Trophoblast cell (in vitro differentiated cells and primary cell): ENCODE results near the gene AMOT.

Experiments used
- DNase-seq, 2 donors: peaks; one replicate each; pipeline ENCODE4 v3.0.0-alpha.2; 2016
- H2AFZ ChIP-seq: 2 replicates; pipeline ENCODE4 v1.6.1; 2013; ENCODE audit warnings: low read length, moderate library complexity, mild to moderate bottlenecking; ENCODE audit not compliant: insufficient read depth, poor library complexity
- H2AK5ac ChIP-seq: 2 replicates; pipeline ENCODE4 v1.6.1; 2013; ENCODE audit warnings: mild to moderate bottlenecking, low read length
- H2BK120ac ChIP-seq: 2 replicates; pipeline ENCODE4 v1.6.1; 2013; ENCODE audit warnings: low read length, mild to moderate bottlenecking, moderate library complexity; ENCODE audit not compliant: insufficient read depth, poor library complexity
- H2BK12ac ChIP-seq: 2 replicates; pipeline ENCODE4 v1.6.1; 2013; ENCODE audit warnings: mild to moderate bottlenecking, low read length, moderate library complexity
- H2BK5ac ChIP-seq: 2 replicates; pipeline ENCODE4 v1.6.1; 2013; ENCODE audit warnings: low read length, low read depth, moderate library complexity, mild to moderate bottlenecking; ENCODE audit not compliant: poor library complexity
- H3K14ac ChIP-seq: 2 replicates; pipeline ENCODE4 v1.6.1; 2013; ENCODE audit warnings: mild to moderate bottlenecking, low read length
- H3K18ac ChIP-seq: 2 replicates; pipeline ENCODE4 v1.6.1; 2013; ENCODE audit warnings: mild to moderate bottlenecking, low read length
- H3K23ac ChIP-seq: 2 replicates; pipeline ENCODE4 v1.6.1; 2013; ENCODE audit warnings: low read length
- H3K27ac ChIP-seq: 2 replicates; pipeline ENCODE4 v1.5.1; 2013; ENCODE audit warnings: low read depth, mild to moderate bottlenecking, inconsistent platforms, low read length, moderate library complexity
- H3K27me3 ChIP-seq: 2 replicates; pipeline ENCODE4 v1.6.1; 2013; ENCODE audit warnings: inconsistent platforms, mild to moderate bottlenecking, low read length, moderate library complexity; ENCODE audit not compliant: insufficient read depth
- H3K36me3 ChIP-seq, 2 experiments: 1 replicate in 1 of 2; 2 replicates in 1 of 2; pipeline ENCODE4 v1.6.1; 2013; ENCODE audit warnings: low read length in 2 of 2, mild to moderate bottlenecking in 2 of 2, moderate library complexity in 1 of 2; ENCODE audit not compliant: insufficient read depth in 2 of 2, control insufficient read depth in 1 of 2
- H3K4ac ChIP-seq: 2 replicates; pipeline ENCODE4 v1.6.1; 2013; ENCODE audit warnings: low read depth, mild to moderate bottlenecking, low read length, moderate library complexity
- H3K4me1 ChIP-seq, 2 experiments: 1 replicate in 1 of 2; 2 replicates in 1 of 2; pipeline ENCODE4 v1.6.1; 2013; ENCODE audit warnings: low read length in 2 of 2, mild to moderate bottlenecking in 2 of 2, moderate library complexity in 1 of 2; ENCODE audit not compliant: insufficient read depth in 2 of 2, control insufficient read depth in 1 of 2
- H3K4me2 ChIP-seq: 2 replicates; pipeline ENCODE4 v1.6.1; 2013; ENCODE audit warnings: inconsistent platforms, mild to moderate bottlenecking, low read length, moderate library complexity
- H3K4me3 ChIP-seq: 2 replicates; pipeline ENCODE4 v1.5.1; 2013; ENCODE audit warnings: mild to moderate bottlenecking, low read depth, low read length, inconsistent platforms
- H3K79me1 ChIP-seq: one replicate; pipeline ENCODE4 v1.6.1; 2013; ENCODE audit warnings: low read length
- H3K79me2 ChIP-seq: 2 replicates; pipeline ENCODE4 v1.6.1; 2013; ENCODE audit warnings: low read length, mild to moderate bottlenecking; ENCODE audit not compliant: control insufficient read depth, insufficient read depth, poor library complexity
- H3K9ac ChIP-seq: 2 replicates; pipeline ENCODE4 v1.6.1; 2013; ENCODE audit warnings: mild to moderate bottlenecking, low read length
- H3K9me3 ChIP-seq: 2 replicates; pipeline ENCODE4 v1.6.1; 2013; ENCODE audit warnings: low read depth, mild to moderate bottlenecking, control low read depth, inconsistent platforms, low read length; ENCODE audit not compliant: insufficient read depth
- H4K12ac ChIP-seq: 2 replicates; pipeline ENCODE4 v1.6.1; 2013; ENCODE audit warnings: low read depth, mild to moderate bottlenecking, low read length, moderate library complexity
- H4K8ac ChIP-seq: 2 replicates; pipeline ENCODE4 v1.6.1; 2013; ENCODE audit warnings: low read depth, mild to moderate bottlenecking, low read length, moderate library complexity
- H4K91ac ChIP-seq: one replicate; pipeline ENCODE4 v1.6.1; 2013; ENCODE audit warnings: low read depth, mild to moderate bottlenecking, low read length, moderate library complexity
- WGBS: extraction: QIAGEN DNeasy Blood & Tissue Kit; methylation state at CpG from one replicate; pipeline ENCODE4 v1.1.7; 2013; ENCODE audit warnings: missing lambda C conversion rate; ENCODE audit not compliant: insufficient read length, insufficient coverage; ENCODE audit errors: extremely low coverage; 5-methylcytosine and 5-hydroxymethylcytosine counted together

AMOT gene

GRCh38 chrX:112760697-112761096 lies 79.9 kb downstream of the AMOT start:
- no peak overlapping the region for H3K14ac ChIP-seq
- H2BK5ac ChIP-seq = no peak overlapping the region
- H2BK120ac ChIP-seq = no peak overlapping the region
- H3K4me1 ChIP-seq = peaks cover 0 to 2% of the 10 kb centered on the region in 2 experiments
- no peak overlapping the region for H4K91ac ChIP-seq
- no peaks in the 10 kb centered on the region for H3K79me2 ChIP-seq
- H2AK5ac ChIP-seq = no peak overlapping the region
- no peaks in the 10 kb centered on the region for H3K79me1 ChIP-seq
- no peak overlapping the region for H2BK12ac ChIP-seq
- H2AFZ ChIP-seq = no peak overlapping the region
- WGBS = no CpG with 5 or more reads among the region's 2 CpGs
- H3K27ac ChIP-seq = no peak overlapping the region
- no peak for DNase-seq
- H4K12ac ChIP-seq = no peak overlapping the region
- no peak overlapping the region for H3K4me2 ChIP-seq
- no peak overlapping the region for H3K9ac ChIP-seq
- no peak overlapping the region for H3K4ac ChIP-seq
- H3K4me3 ChIP-seq = no peak overlapping the region
- no peaks in the 10 kb centered on the region for H3K9me3 ChIP-seq
- H3K36me3 ChIP-seq = no peaks in the 10 kb centered on the region
- no peak overlapping the region for H4K8ac ChIP-seq
- H3K23ac ChIP-seq = no peak overlapping the region
- no peak overlapping the region for H3K18ac ChIP-seq
- H3K27me3 ChIP-seq = no peaks in the 10 kb centered on the region

- H3K9me3 ChIP-seq = no peaks in the 10 kb centered on the region
- no peak overlapping the region for H3K4me3 ChIP-seq
- no peak overlapping the region for H2BK5ac ChIP-seq
- H2AFZ ChIP-seq = no peak overlapping the region
- H3K36me3 ChIP-seq = no peaks in the 10 kb centered on the region
- H3K79me1 ChIP-seq = no peaks in the 10 kb centered on the region
- WGBS = no CpG with 5 or more reads among the region's 2 CpGs
- no peak overlapping the region for H3K9ac ChIP-seq
- no peaks in the 10 kb centered on the region for H3K27me3 ChIP-seq
- no peak overlapping the region for H4K91ac ChIP-seq
- no peak overlapping the region for H3K4ac ChIP-seq
- no peak for DNase-seq
- no peak overlapping the region for H4K12ac ChIP-seq
- H3K79me2 ChIP-seq = no peaks in the 10 kb centered on the region
- no peak overlapping the region for H2BK120ac ChIP-seq
- no peak overlapping the region for H2AK5ac ChIP-seq
- no peak overlapping the region for H4K8ac ChIP-seq
- no peak overlapping the region for H3K23ac ChIP-seq
- H3K14ac ChIP-seq = no peak overlapping the region
- no peak overlapping the region for H3K27ac ChIP-seq
- no peak overlapping the region for H2BK12ac ChIP-seq
- no peak overlapping the region for H3K4me2 ChIP-seq
- H3K4me1 ChIP-seq = peaks cover 0 to 2% of the 10 kb centered on the region in 2 experiments
- no peak overlapping the region for H3K18ac ChIP-seq
Observed at GRCh38 chrX:112759966-112760365, 80.7 kb downstream of the AMOT start.

DNA sequence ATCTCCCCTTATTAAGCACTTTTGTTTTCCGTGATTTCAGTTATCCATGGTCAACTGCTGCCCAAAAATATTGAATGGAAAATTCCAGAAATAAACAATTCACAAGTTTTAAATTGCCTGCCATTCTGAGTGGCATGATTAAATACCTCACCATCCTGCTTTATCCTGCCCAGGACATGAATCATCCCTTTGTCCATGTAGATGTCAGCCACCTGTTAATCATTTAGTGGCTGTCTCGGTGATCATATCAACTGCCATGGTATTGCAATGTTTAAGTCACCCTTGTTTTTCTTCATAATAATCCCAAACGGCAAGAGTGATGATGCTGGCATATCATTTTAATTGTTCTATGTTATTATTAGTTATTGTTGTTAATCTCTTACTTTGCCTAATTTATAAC lies 81.1 kb downstream of the AMOT start:
- no peaks in the 10 kb centered on the region for H3K79me1 ChIP-seq
- no peak overlapping the region for H3K23ac ChIP-seq
- H4K8ac ChIP-seq = no peak overlapping the region
- no peak overlapping the region for H3K4me3 ChIP-seq
- no peak overlapping the region for H3K27ac ChIP-seq
- H2BK5ac ChIP-seq = no peak overlapping the region
- H2BK12ac ChIP-seq = no peak overlapping the region
- no peak overlapping the region for H2AFZ ChIP-seq
- DNase-seq = no peak
- no peak overlapping the region for H2BK120ac ChIP-seq
- no peak overlapping the region for H3K18ac ChIP-seq
- no peak overlapping the region for H3K4ac ChIP-seq
- no peak overlapping the region for H4K12ac ChIP-seq
- H3K9me3 ChIP-seq = no peaks in the 10 kb centered on the region
- H3K9ac ChIP-seq = no peak overlapping the region
- peaks cover 0 to 2% of the 10 kb centered on the region in 2 experiments for H3K4me1 ChIP-seq
- no peaks in the 10 kb centered on the region for H3K27me3 ChIP-seq
- H3K14ac ChIP-seq = no peak overlapping the region
- no CpG with 5 or more reads among the region's 3 CpGs for WGBS
- H4K91ac ChIP-seq = no peak overlapping the region
- no peaks in the 10 kb centered on the region for H3K79me2 ChIP-seq
- H2AK5ac ChIP-seq = no peak overlapping the region
- H3K36me3 ChIP-seq = no peaks in the 10 kb centered on the region
- H3K4me2 ChIP-seq = no peak overlapping the region

DNA sequence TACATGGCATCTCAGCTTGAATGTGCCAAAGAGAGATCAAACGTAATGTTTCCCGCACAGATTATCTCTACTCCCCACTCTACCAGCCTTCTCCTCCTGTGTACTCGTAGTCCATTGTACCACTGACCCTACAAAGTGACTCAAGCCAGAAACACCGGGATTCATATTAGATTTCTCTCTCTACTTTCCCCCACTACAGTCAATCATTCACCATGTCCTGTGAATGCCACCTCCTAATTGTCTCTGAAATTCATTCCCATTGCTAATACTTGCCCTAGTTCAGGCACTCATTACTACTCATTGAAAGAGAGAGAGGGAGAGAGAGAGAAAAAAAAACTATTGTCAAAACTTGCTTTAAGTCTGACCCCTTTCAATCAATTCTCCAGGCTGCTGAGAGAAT lies 82.7 kb downstream of the AMOT start:
- H2AFZ ChIP-seq = no peak overlapping the region
- H3K9me3 ChIP-seq = no peaks in the 10 kb centered on the region
- no peaks in the 10 kb centered on the region for H3K27me3 ChIP-seq
- no peak overlapping the region for H2AK5ac ChIP-seq
- H3K36me3 ChIP-seq = no peaks in the 10 kb centered on the region
- no peak overlapping the region for H3K4me2 ChIP-seq
- H2BK12ac ChIP-seq = no peak overlapping the region
- no peak overlapping the region for H3K9ac ChIP-seq
- H3K27ac ChIP-seq = no peak overlapping the region
- H3K4ac ChIP-seq = no peak overlapping the region
- no peak overlapping the region for H4K12ac ChIP-seq
- H2BK120ac ChIP-seq = no peak overlapping the region
- H3K14ac ChIP-seq = no peak overlapping the region
- no peaks in the 10 kb centered on the region for H3K79me2 ChIP-seq
- H3K79me1 ChIP-seq = no peaks in the 10 kb centered on the region
- no peak for DNase-seq
- H4K8ac ChIP-seq = no peak overlapping the region
- no peak overlapping the region for H3K18ac ChIP-seq
- H3K4me3 ChIP-seq = no peak overlapping the region
- WGBS = no CpG with 5 or more reads among the region's 4 CpGs
- no peak overlapping the region for H3K23ac ChIP-seq
- no peak overlapping the region for H4K91ac ChIP-seq
- H2BK5ac ChIP-seq = no peak overlapping the region
- peaks cover 0 to 2% of the 10 kb centered on the region in 2 experiments for H3K4me1 ChIP-seq
